Gastroesophageal sphincter (tissue), 3 donors: Measurements from ENCODE around the gene PSMD7.

Experiments used
- CTCF ChIP-seq, 4 experiments: fragments of 200-600 bp in 2 of 4; fragments of 450-650 bp in 2 of 4; sonication (generic) in 1 of 4; IDR thresholded peaks; one replicate each; pipeline ENCODE4 v1.5.1; 2017 to 2019; ENCODE audit warnings: antibody characterized with exemption in 4 of 4, mild to moderate bottlenecking in 2 of 4, moderate library complexity in 2 of 4
- EP300 ChIP-seq: sonication (generic); formaldehyde crosslinking; IDR thresholded peaks from one replicate; pipeline ENCODE4 v1.6.1; 2017; ENCODE audit warnings: antibody characterized with exemption, mild to moderate bottlenecking
- POLR2A ChIP-seq, 2 donors: fragments of 450-650 bp; IDR thresholded peaks; one replicate each; pipeline ENCODE4 v1.6.1; 2017; ENCODE audit warnings: antibody characterized with exemption in 2 of 2, mild to moderate bottlenecking in 2 of 2, moderate library complexity in 1 of 2
- POLR2AphosphoS5 ChIP-seq: sonication (generic); formaldehyde crosslinking; IDR thresholded peaks from one replicate; pipeline ENCODE4 v1.6.1; 2017; ENCODE audit warnings: antibody characterized with exemption

- TF ChIP-seq POLR2A (IDR thresholded peaks at IDR 0.05): no peak
- peak in 2 of 4 experiments; percentile 8 to 15 for TF ChIP-seq CTCF (IDR thresholded peaks at IDR 0.05)
- TF ChIP-seq POLR2AphosphoS5: no peak
- no peak for TF ChIP-seq EP300
Observed at GRCh38 chr16:74304164-74304834, 7.7 kb downstream of the PSMD7 start.
